ENCODE data around the gene CHRNA4. TPM values are rescaled to one million over a fixed set of nuclear protein-coding genes. Genes with fewer than 3 reads are reported as not detected.
A peak's percentile ranks its signal among the peaks of the same experiment; 100 is the strongest.

Gene CHRNA4
- total RNA-seq, 1 experiment from 2014 or later, result 0.37 TPM

- in situ Hi-C loops (cut with HindIII; ENCODE audit: low sequenced_read_pairs), result no loop called here
- DNase-seq (ENCODE audit: low spot score), result no peak
Observed at GRCh38 chr20:63357921-63358905, 2.9 kb downstream of the CHRNA4 start.

- DNase-seq (ENCODE audit: low spot score), result no peak
- in situ Hi-C loops (cut with HindIII; ENCODE audit: low sequenced_read_pairs), result no loop called here
Observed at GRCh38 chr20:63356931-63357879, 3.9 kb downstream of the CHRNA4 start.

- in situ Hi-C loops (cut with HindIII; ENCODE audit: low sequenced_read_pairs), result no loop called here
Observed at GRCh38 chr20:63356511-63356910, 4.6 kb downstream of the CHRNA4 start.

GRCh38 chr20:63355781-63356295 lies 5.3 kb downstream of the CHRNA4 start:
- in situ Hi-C loops (cut with HindIII; ENCODE audit: low sequenced_read_pairs), result no loop called here
- DNase-seq (ENCODE audit: low spot score), result no peak

More at GRCh38 chr20:63356511-63356910, 4.6 kb downstream of the CHRNA4 start:
- no peak for DNase-seq (ENCODE audit: low spot score)

- DNase-seq (ENCODE audit: low spot score), result no peak
- in situ Hi-C loops (cut with HindIII; ENCODE audit: low sequenced_read_pairs), result no loop called here
Observed at GRCh38 chr20:63354636-63355350, 6.4 kb downstream of the CHRNA4 start.

GRCh38 chr20:63352811-63353221 lies 8.3 kb downstream of the CHRNA4 start:
- no peak for DNase-seq (ENCODE audit: low spot score)
- in situ Hi-C loops (cut with HindIII; ENCODE audit: low sequenced_read_pairs), result no loop called here

DNA sequence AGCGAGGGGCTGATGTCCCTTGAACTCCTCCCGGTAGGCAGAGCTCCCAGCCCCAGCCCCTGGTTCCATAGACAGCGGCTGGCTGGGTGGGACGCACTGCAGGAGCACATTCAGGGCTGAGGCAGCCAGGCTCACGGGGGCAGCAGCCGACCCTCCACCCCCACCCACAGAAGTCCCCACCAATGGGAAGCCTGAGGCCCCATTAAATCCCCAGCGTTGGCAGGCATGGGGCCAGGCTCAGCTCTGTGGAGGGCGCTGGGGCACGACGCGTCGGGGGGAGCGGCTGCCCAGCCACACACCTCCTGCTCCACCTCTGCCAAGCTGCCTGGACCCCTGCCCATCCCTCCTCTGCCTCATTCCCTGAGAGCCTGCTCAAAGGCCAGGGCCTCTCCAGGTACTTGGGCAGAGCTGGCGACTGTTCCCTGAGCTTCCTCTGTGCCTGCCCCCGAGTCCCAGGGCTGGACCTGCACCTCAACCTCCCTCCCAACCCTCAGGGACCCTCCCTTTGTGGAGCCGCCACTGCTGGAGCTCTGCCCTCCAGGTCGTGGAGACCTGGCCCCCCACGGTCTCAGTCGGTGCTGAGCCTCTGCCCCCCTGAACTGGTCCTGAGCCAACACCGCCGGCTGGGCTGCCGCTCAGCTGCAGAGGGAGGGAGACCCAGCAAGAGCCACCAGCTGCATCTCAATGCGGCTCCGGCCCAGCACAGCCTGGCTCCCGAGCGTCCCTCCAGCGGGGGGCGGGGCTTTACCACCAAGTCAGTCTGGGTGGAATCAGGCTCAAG lies 9.1 kb downstream of the CHRNA4 start:
- peak; percentile 51 for DNase-seq (ENCODE audit: low spot score)
- in situ Hi-C loops (cut with HindIII; ENCODE audit: low sequenced_read_pairs), result no loop called here

GRCh38 chr20:63351326-63351700 lies 9.8 kb downstream of the CHRNA4 start:
- in situ Hi-C loops (cut with HindIII; ENCODE audit: low sequenced_read_pairs), result no loop called here
- DNase-seq (ENCODE audit: low spot score), result no peak

- no peak for DNase-seq (ENCODE audit: low spot score)
- in situ Hi-C loops (cut with HindIII; ENCODE audit: low sequenced_read_pairs), result no loop called here
Observed at GRCh38 chr20:63350597-63351325, 10.4 kb downstream of the CHRNA4 start.

DNA sequence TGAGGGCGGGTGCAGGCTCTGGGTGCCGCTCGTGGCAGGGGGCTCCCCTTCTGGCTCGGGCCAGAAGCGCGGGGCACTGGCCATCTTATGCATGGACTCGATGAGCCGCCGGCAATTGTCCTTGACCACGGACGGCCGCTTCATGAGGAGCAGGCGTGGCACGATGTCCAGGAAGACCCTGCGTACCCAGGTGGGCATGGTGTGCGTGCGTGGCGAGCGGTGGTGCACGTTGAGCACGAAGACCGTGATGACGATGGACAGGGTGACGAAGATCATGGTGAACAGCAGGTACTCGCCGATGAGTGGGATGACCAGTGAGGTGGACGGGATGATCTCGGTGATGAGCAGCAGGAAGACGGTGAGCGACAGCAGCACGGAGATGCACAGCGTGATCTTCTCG lies 11.0 kb downstream of the CHRNA4 start:
- in situ Hi-C loops (cut with HindIII; ENCODE audit: low sequenced_read_pairs), result no loop called here
- no peak for DNase-seq (ENCODE audit: low spot score)

DNA sequence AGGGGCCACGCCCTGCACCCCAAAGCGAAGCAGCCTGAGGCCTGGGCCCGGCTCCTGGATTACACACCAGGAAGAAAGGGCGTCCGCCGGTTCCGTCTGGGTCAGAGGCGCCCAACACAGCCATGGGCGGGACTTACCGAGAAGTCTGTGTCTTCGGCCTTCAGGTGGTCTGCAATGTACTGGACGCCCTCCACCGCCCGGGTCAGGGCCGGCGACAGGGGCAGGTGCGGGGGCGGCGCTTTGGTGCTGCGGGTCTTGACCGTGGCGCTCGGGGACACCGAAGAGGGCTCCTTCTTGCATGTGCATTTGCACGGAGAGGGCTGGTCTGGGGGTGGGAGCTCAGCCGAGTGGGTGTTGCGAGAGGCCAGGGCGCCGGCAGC lies 11.6 kb downstream of the CHRNA4 start:
- DNase-seq (ENCODE audit: low spot score), result no peak
- in situ Hi-C loops (cut with HindIII; ENCODE audit: low sequenced_read_pairs), result no loop called here

DNA sequence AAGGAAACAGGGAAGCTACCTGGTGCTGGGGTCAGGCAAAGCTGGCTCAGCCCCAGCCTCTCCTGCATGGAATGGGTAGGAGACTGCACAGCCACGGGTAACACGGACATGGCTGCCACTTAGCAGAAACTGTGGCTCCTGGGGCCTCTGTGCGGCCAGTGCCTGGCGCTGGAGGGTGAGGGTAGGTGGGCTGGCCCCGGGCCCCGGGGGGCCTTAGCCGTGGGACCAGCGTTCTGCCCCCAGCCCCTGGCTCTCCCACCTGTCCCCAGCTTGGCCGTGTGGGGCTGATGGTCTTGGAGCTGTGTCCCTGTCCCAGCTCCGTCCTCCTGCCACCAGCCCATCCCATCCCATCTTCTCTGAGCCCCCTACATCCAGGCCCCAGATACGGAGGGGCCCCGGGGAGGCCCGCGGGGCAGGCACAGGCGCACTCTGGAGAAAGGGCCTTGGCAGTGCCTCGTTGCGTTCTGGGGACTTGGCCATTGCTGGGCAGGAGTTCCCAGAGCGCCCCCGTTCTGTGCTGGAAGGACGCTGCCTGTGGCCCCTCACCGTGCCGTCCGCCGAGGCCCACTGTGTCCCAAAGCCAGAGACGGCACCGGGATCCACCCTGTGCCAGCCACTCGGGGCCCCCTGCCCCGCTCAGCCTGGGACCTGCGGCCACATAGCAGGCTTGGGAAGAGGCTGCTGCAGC lies 12.2 kb downstream of the CHRNA4 start:
- DNase-seq (ENCODE audit: low spot score), result no peak
- in situ Hi-C loops (cut with HindIII; ENCODE audit: low sequenced_read_pairs), result no loop called here

GRCh38 chr20:63347950-63348827 lies 13.0 kb downstream of the CHRNA4 start:
- DNase-seq (ENCODE audit: low spot score), result no peak
- in situ Hi-C loops (cut with HindIII; ENCODE audit: low sequenced_read_pairs), result no loop called here

DNA sequence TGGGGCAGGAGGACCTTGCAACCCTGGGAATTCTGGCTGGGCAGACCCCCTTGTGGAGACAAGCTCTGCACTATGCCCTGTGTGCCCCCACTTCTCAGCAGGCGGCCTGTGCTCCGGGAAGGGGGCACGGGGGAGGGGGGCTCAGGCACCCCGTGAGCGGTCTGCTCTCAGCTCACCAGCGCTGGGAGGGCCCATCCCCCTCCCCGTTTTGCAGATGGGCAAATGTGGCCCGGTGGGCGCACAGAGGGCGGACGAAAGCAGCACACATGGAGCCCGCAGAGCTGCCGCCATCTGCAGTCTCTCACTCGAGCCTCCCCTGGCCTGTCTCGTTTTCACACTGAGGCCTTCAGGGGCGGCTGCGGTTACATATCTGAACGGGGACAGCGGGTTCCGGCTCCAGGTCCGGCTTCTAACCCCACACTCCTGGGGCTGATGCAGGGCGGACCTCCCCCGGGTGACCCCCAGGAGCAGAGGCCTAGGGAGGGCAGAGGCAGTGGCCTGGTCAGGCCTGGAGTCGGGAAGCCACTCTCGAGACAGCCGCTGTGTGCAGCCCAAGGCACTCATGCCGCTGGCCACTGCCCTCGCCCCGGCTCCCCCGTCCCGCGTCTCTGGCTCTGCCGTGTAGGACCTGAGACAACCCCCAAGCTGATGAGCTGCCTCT lies 13.9 kb downstream of the CHRNA4 start:
- in situ Hi-C loops (cut with HindIII; ENCODE audit: low sequenced_read_pairs), result no loop called here
- DNase-seq (ENCODE audit: low spot score), result no peak

- no peak for DNase-seq (ENCODE audit: low spot score)
- in situ Hi-C loops (cut with HindIII; ENCODE audit: low sequenced_read_pairs), result no loop called here
Observed at GRCh38 chr20:63346131-63347080, 14.7 kb downstream of the CHRNA4 start.

Data from G401 (cell line).